ENCODE results near the gene SREBF2. TPM values are rescaled to one million over a fixed set of nuclear protein-coding genes. Genes with fewer than 3 reads are reported as not detected.

SREBF2 gene
- total RNA-seq, 1 donor from 2014 or later, result 200 TPM

DNA sequence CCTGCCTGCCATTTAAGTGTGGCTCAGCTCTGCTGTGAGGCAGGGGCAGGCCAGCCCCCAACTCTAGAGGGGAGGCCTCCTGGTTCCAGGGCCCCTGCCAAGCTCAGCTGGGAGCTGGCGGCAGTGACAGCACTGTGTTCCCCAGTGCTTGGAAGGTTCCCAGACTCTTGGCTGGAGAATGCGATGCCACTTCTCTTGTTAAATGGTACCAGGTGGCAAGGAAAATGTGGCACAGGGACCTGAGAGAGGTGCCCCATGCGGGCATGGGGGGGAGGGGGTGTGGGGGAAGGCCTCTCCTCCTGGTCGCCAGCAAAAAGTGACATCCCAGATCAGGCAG lies 102.1 kb downstream of the SREBF2 start:
- H3K9me3 Mint-ChIP-seq (ENCODE audit: unreplicated experiment), result no peaks in the 10 kb centered on the region
- no peak for DNase-seq (ENCODE audit: low spot score)
- TF ChIP-seq, protein P1, sequence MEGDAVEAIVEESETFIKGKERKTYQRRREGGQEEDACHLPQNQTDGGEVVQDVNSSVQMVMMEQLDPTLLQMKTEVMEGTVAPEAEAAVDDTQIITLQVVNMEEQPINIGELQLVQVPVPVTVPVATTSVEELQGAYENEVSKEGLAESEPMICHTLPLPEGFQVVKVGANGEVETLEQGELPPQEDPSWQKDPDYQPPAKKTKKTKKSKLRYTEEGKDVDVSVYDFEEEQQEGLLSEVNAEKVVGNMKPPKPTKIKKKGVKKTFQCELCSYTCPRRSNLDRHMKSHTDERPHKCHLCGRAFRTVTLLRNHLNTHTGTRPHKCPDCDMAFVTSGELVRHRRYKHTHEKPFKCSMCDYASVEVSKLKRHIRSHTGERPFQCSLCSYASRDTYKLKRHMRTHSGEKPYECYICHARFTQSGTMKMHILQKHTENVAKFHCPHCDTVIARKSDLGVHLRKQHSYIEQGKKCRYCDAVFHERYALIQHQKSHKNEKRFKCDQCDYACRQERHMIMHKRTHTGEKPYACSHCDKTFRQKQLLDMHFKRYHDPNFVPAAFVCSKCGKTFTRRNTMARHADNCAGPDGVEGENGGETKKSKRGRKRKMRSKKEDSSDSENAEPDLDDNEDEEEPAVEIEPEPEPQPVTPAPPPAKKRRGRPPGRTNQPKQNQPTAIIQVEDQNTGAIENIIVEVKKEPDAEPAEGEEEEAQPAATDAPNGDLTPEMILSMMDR (IDR thresholded peaks at IDR 0.05; ENCODE audit: unreplicated experiment), result no peak
- no peak overlapping the region for H3K4me3 Mint-ChIP-seq (ENCODE audit: unreplicated experiment)
- no peaks in the 10 kb centered on the region for H3K36me3 Mint-ChIP-seq (ENCODE audit: low read depth, unreplicated experiment)
- H3K27me3 Mint-ChIP-seq (ENCODE audit: unreplicated experiment), result peaks cover 2% of the 10 kb centered on the region
- no peak overlapping the region for H3K27ac Mint-ChIP-seq (ENCODE audit: unreplicated experiment)
- H3K4me1 Mint-ChIP-seq (ENCODE audit: unreplicated experiment), result no peaks in the 10 kb centered on the region

DNA sequence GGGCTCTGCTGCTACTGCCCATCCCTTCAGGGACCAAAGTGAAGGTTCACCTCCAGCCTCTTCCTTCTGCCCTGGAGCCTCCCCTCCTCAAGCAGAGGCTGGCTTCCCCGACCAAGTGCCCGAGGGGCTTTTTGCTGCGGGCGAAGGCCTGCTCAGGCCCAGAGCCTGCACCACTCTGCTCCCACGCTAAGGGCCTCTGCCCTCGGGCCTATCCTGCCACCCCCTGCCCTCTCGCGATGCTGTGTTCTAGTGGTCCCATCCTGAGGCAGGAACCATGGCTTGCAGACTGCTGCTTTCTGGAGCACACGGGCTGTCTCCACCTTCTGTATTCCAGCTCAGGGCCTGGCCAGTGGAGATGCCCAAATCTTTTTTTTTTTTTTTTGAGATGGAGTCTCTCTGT lies 102.6 kb downstream of the SREBF2 start:
- Mint-ChIP-seq H3K27me3 (ENCODE audit: unreplicated experiment) (peaks cover 2% of the 10 kb centered on the region), H3K4me1 (ENCODE audit: unreplicated experiment) (no peaks in the 10 kb centered on the region), H3K4me3 (ENCODE audit: unreplicated experiment) (no peak overlapping the region), H3K27ac (ENCODE audit: unreplicated experiment) (no peak overlapping the region), H3K9me3 (ENCODE audit: unreplicated experiment) (no peaks in the 10 kb centered on the region), H3K36me3 (ENCODE audit: low read depth, unreplicated experiment) (no peaks in the 10 kb centered on the region)
- TF ChIP-seq, protein P1 (IDR thresholded peaks at IDR 0.05; ENCODE audit: unreplicated experiment), result no peak
- no peak for DNase-seq (ENCODE audit: low spot score)

DNA sequence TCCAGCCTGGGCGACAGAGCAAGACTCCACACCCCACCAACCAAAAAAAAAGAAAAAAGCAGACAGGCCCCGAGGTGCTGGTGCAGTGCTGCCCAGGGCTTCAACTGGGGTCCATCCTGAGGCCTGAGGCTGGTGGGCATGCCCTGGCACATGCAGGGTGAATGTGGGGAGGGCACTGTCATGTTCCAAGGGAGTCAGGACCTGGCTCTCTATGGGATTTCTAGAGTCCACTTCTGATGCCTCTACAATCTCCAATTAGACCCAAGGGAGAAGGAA lies 103.9 kb downstream of the SREBF2 start:
- Mint-ChIP-seq H3K36me3 (ENCODE audit: low read depth, unreplicated experiment) (no peaks in the 10 kb centered on the region), H3K27ac (ENCODE audit: unreplicated experiment) (no peak overlapping the region), H3K9me3 (ENCODE audit: unreplicated experiment) (no peaks in the 10 kb centered on the region), H3K4me3 (ENCODE audit: unreplicated experiment) (no peak overlapping the region), H3K4me1 (ENCODE audit: unreplicated experiment) (peaks cover 2% of the 10 kb centered on the region), H3K27me3 (ENCODE audit: unreplicated experiment) (peaks cover 4% of the 10 kb centered on the region)
- no peak for DNase-seq (ENCODE audit: low spot score)
- TF ChIP-seq, protein P1 (IDR thresholded peaks at IDR 0.05; ENCODE audit: unreplicated experiment), result no peak

DNA sequence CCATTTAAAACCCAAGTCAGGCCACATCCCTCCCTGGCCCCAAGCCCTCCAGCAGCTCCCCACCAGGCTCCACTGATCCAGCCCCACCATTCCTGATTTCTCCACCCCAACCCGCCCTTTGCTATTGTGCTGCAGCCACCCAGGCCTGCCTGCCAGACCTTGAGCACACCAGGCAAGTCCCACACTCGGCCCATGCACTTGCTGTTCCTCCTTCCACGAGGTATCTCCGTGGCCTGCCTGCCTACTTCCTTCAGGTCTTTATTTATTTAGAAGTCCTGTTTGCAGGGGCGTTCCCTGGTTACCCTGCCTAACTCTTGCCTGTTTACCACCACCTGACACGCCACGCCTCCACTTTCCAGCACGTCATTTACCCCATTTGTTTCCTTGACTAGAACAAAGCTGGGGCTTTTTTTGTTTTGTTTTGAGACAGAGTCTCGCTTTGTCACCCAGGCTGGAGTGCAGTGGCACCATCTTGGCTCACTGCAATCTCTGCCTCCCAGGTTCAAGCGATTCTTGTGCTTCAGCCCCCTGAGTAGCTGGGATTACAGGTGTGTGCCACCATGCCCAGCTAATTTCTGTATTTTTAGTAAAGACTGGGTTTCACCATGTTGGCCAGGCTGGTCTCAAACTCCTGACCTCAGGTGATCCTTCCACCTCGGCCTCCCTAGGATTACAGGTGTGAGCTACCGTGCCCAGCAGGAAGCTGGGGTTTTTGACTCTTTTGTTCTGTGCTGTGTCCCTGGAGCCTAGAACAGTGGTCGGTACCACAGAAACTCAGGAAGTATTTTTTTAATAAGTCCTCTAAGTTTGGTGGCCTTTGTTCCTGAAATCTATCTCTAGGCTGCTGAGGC lies 107.3 kb downstream of the SREBF2 start:
- no peak overlapping the region for H3K4me3 Mint-ChIP-seq (ENCODE audit: unreplicated experiment)
- peaks cover 7% of the 10 kb centered on the region for H3K4me1 Mint-ChIP-seq (ENCODE audit: unreplicated experiment)
- peak overlapping the region; percentile 24 for H3K27ac Mint-ChIP-seq (ENCODE audit: unreplicated experiment)
- H3K27me3 Mint-ChIP-seq (ENCODE audit: unreplicated experiment), result peaks cover 2% of the 10 kb centered on the region
- peak; percentile 4 for DNase-seq (ENCODE audit: low spot score)
- H3K36me3 Mint-ChIP-seq (ENCODE audit: low read depth, unreplicated experiment), result no peaks in the 10 kb centered on the region
- H3K9me3 Mint-ChIP-seq (ENCODE audit: unreplicated experiment), result no peaks in the 10 kb centered on the region
- TF ChIP-seq, protein P1 (IDR thresholded peaks at IDR 0.05; ENCODE audit: unreplicated experiment), result no peak

DNA sequence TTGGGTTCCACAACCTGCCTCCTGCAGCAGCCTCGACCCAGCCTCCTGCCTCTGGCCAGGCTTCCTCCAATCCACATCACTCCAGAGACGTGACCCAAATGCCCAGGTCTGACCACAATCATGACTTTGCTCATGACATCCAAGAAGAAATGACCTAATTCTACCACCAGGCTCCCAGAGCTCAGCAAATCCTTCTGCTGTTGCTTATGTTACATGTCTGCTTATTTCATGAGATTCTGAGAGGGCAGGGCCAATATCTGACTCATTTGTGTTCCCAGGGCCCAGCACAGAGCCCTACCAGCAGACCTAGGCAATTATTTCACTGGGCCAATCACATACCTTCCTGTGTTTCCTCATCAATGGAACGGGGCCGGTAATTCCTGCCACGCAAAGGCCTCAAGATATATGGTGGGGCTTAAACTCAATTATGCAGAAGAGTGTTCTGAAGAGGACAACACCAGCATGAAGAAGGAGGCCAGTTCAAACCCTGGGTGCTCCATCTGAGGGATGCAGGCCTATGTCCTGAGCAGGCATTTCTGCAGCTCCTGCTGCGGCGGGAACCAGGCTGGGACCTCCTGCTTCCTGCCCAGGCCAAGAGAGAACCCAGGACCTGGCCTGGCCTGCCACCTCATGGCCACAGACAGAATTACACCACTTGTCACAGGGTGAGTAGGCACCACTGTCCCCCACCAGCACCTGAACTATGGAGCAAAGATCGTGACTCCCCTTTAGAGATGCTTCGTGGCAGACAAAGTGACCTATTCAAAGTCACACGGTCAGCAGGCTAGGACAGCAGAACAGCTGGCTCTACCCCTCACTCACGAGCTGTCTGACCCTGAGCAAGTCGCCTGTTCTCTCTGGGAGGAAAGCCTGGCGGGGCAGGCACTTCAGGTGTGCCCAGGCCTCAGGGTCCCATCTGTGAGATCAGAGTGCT lies 108.2 kb downstream of the SREBF2 start:
- no peaks in the 10 kb centered on the region for H3K36me3 Mint-ChIP-seq (ENCODE audit: low read depth, unreplicated experiment)
- H3K27ac Mint-ChIP-seq (ENCODE audit: unreplicated experiment), result no peak overlapping the region
- H3K27me3 Mint-ChIP-seq (ENCODE audit: unreplicated experiment), result peaks cover 2% of the 10 kb centered on the region
- peaks cover 12% of the 10 kb centered on the region for H3K4me1 Mint-ChIP-seq (ENCODE audit: unreplicated experiment)
- H3K9me3 Mint-ChIP-seq (ENCODE audit: unreplicated experiment), result no peaks in the 10 kb centered on the region
- H3K4me3 Mint-ChIP-seq (ENCODE audit: unreplicated experiment), result no peak overlapping the region
- TF ChIP-seq, protein P1 (IDR thresholded peaks at IDR 0.05; ENCODE audit: unreplicated experiment), result peak; percentile 86
- peak; percentile 90 for DNase-seq (ENCODE audit: low spot score)

All from endothelial cell (in vitro differentiated cells).